Measurements from ENCODE around the gene VWA8. TPM values are rescaled to one million over a fixed set of nuclear protein-coding genes. Genes with fewer than 3 reads are reported as not detected.

The VWA8 gene
- total and polyA plus RNA-seq, 12 donors: 7.5 to 71.6 (median 54.3) TPM

- WGBS, 2 donors: 97 to 98% methylated on average over 10 of the region's 10 CpGs
- intact Hi-C loops (cut with DNase I): loop anchor here in 2 of 10 donors (5.0 kb wide), 5 partner anchors 52 to 103 kb away; partner anchors contain the start of gene RGCC (in 1 of the 2)
- DNase-seq (no peak), ATAC-seq (no peak)
- Histone ChIP-seq H3K27ac (no peak overlapping the region), H3K9me3 (no peaks in the 10 kb centered on the region), H3K4me1 (peaks cover 0 to 22% (median 18%) of the 10 kb centered on the region in 9 donors), H3K36me3 (no peaks in the 10 kb centered on the region), H3K4me3 (no peak overlapping the region), H3K27me3 (no peaks in the 10 kb centered on the region)
- TF ChIP-seq, protein P1, sequence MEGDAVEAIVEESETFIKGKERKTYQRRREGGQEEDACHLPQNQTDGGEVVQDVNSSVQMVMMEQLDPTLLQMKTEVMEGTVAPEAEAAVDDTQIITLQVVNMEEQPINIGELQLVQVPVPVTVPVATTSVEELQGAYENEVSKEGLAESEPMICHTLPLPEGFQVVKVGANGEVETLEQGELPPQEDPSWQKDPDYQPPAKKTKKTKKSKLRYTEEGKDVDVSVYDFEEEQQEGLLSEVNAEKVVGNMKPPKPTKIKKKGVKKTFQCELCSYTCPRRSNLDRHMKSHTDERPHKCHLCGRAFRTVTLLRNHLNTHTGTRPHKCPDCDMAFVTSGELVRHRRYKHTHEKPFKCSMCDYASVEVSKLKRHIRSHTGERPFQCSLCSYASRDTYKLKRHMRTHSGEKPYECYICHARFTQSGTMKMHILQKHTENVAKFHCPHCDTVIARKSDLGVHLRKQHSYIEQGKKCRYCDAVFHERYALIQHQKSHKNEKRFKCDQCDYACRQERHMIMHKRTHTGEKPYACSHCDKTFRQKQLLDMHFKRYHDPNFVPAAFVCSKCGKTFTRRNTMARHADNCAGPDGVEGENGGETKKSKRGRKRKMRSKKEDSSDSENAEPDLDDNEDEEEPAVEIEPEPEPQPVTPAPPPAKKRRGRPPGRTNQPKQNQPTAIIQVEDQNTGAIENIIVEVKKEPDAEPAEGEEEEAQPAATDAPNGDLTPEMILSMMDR (IDR thresholded peaks at IDR 0.05): no peak
These were observed 411.4 kb downstream of the VWA8 start for GRCh38 chr13:41549491-41549890.

- Histone ChIP-seq H3K9me3 (no peaks in the 10 kb centered on the region), H3K4me3 (no peak overlapping the region), H3K27ac (no peak overlapping the region), H3K4me1 (peaks cover 0 to 22% (median 18%) of the 10 kb centered on the region in 9 donors), H3K36me3 (no peaks in the 10 kb centered on the region), H3K27me3 (no peaks in the 10 kb centered on the region)
- intact Hi-C loops (cut with DNase I): loop anchor here in 2 of 10 donors (5.0 kb wide), 5 partner anchors 52 to 103 kb away; partner anchors contain the start of gene RGCC (in 1 of the 2)
- 86% methylated on average over 6 of the region's 6 CpGs for WGBS, 2 donors
- ATAC-seq (no peak), DNase-seq (no peak)
- TF ChIP-seq, protein P1 (IDR thresholded peaks at IDR 0.05): no peak
These were observed 412.0 kb downstream of the VWA8 start for GRCh38 chr13:41548910-41549309.

DNA sequence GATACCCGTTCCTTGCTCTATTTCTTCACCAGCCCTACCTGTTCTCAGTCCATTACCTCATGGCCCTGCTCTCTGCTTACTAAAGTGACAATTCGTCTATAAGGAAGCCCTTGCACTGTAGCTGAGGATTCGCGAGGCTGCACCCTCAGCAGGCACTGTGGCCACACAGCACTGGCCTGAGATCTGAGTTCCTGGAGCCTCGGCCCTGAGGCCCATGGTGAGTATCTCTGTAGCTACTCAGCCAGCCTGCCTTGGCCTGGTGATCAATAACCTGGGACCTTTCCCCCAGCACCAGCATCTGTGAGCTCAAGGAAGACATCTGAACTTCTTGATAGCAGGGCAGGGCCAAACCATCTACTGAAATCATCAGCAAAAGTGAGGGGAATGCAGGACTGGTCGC is 412.9 kb downstream of the VWA8 start:
- ATAC-seq (peak in 2 of 8 donors; percentile 4 to 7), DNase-seq (no peak)
- peak overlapping the region in 9 of 10 donors; percentile 51 to 85 (median 76) for H3K27ac ChIP-seq
- TF ChIP-seq, protein P1 (IDR thresholded peaks at IDR 0.05): no peak
- no peak overlapping the region for H3K4me3 ChIP-seq
- H3K27me3 ChIP-seq: no peaks in the 10 kb centered on the region
- intact Hi-C loops (cut with DNase I): loop anchor here in 2 of 10 donors (5.0 kb wide), 5 partner anchors 51 to 104 kb away; partner anchors contain the start of gene RGCC (in 1 of the 2)
- peaks cover 0 to 2% (median 0%) of the 10 kb centered on the region in 11 donors for H3K9me3 ChIP-seq
- 73 to 89% methylated on average over 6 of the region's 6 CpGs for WGBS, 2 donors
- H3K4me1 ChIP-seq: peaks cover 0 to 22% (median 18%) of the 10 kb centered on the region in 9 donors
- no peaks in the 10 kb centered on the region for H3K36me3 ChIP-seq

- intact Hi-C loops (cut with DNase I): loop anchor here in 2 of 10 donors (2.0 to 5.0 kb wide), 6 partner anchors 50 to 105 kb away; partner anchors contain the start of gene RGCC (in 1 of the 2)
- peak overlapping the region; percentile 8 to 85 (median 76) for H3K27ac ChIP-seq
- H3K9me3 ChIP-seq: peaks cover 0 to 3% (median 0%) of the 10 kb centered on the region in 11 donors
- H3K4me3 ChIP-seq: no peak overlapping the region
- peaks cover 0 to 24% (median 18%) of the 10 kb centered on the region in 9 donors for H3K4me1 ChIP-seq
- no peaks in the 10 kb centered on the region for H3K36me3 ChIP-seq
- peak; percentile 59 to 64 for DNase-seq
- ATAC-seq: peak; percentile 63 to 93 (median 86)
- TF ChIP-seq, protein P1 (IDR thresholded peaks at IDR 0.05): no peak
- WGBS, 2 donors: 39 to 53% methylated on average over 17 of the region's 17 CpGs
- H3K27me3 ChIP-seq: no peaks in the 10 kb centered on the region
These were observed 413.5 kb downstream of the VWA8 start for GRCh38 chr13:41547251-41548000.

All from heart right ventricle (tissue), 16 donors.